Naive thymus-derived CD8-positive, alpha-beta T cell (primary cell): Measurements from ENCODE around the gene ACTR3C. TPM values are rescaled to one million over a fixed set of nuclear protein-coding genes. Genes with fewer than 3 reads are reported as not detected.
A peak's percentile ranks its signal among the peaks of the same experiment; 100 is the strongest.

Experiments
- ATAC-seq, 2 donors: fragments of 150-1000 bp; cut with Tn5 transposase in 1 of 2; sonication (Bioruptor Pico), chemical (Tn5 transposase) in 1 of 2; 1 replicate in 1 of 2; 2 replicates in 1 of 2; pipeline ENCODE4 v1.10.0; 2021; ENCODE audit warnings: mild to moderate bottlenecking in 2 of 2, moderate library complexity in 2 of 2
- POLR2A ChIA-PET: fragments of 350-600 bp; sonication (Branson Sonifier 250); formaldehyde crosslinking; loops from one replicate; lab custom pipeline; 2021; ENCODE audit warnings: antibody characterized with exemption; lab: Charles Lee
- DNase-seq, 10 donors: peaks; one replicate each; pipeline versions ENCODE4 v3.0.0 to v3.0.0-alpha.2; 2020 to 2022
- H3K27ac Mint-ChIP-seq, 10 donors: one replicate each; pipeline ENCODE4 v1.8.0; 2020 to 2022; ENCODE audit warnings: mild to moderate bottlenecking in 10 of 10, mixed read lengths in 10 of 10, moderate library complexity in 4 of 10, inconsistent platforms in 1 of 10
- H3K27me3 Mint-ChIP-seq, 5 donors: one replicate each; pipeline ENCODE4 v1.8.0; 2021 to 2022; ENCODE audit warnings: mixed read lengths in 5 of 5
- H3K36me3 Mint-ChIP-seq, 3 donors: one replicate each; pipeline ENCODE4 v1.8.0; 2020 to 2022; ENCODE audit warnings: mixed read lengths in 3 of 3, mild to moderate bottlenecking in 2 of 3, inconsistent platforms in 1 of 3
- H3K4me1 Mint-ChIP-seq, 4 donors: one replicate each; pipeline ENCODE4 v1.8.0; 2021 to 2022; ENCODE audit warnings: mixed read lengths in 4 of 4
- H3K4me3 Mint-ChIP-seq, 10 donors: one replicate each; pipeline ENCODE4 v1.8.0; 2020 to 2022; ENCODE audit warnings: mild to moderate bottlenecking in 10 of 10, mixed read lengths in 10 of 10, moderate library complexity in 6 of 10, inconsistent platforms in 1 of 10
- H3K9me3 Mint-ChIP-seq, 9 donors: one replicate each; pipeline ENCODE4 v1.8.0; 2020 to 2022; ENCODE audit warnings: mixed read lengths in 9 of 9, mild to moderate bottlenecking in 3 of 9, inconsistent platforms in 1 of 9, moderate library complexity in 1 of 9
- polyA plus RNA-seq, 3 donors: library from polyadenylated mRNA; unstranded; fragments of 300-500 nt; fragmentation: Illumina TruSeq; gene quantifications; one replicate each; pipeline ENCODE4 v1.2.3, GENCODE V29; 2021
- total RNA-seq, 8 experiments: library from RNA in 2 of 8; stranded (reverse) in 2 of 8; gene quantifications; one replicate each; pipeline ENCODE4 v1.2.3 and lab custom pipeline; 2021 to 2026

The ACTR3C gene
- total and polyA plus RNA-seq, 5 experiments from 2014 or later = 2.1 to 12.8 (median 4.6) TPM

DNA sequence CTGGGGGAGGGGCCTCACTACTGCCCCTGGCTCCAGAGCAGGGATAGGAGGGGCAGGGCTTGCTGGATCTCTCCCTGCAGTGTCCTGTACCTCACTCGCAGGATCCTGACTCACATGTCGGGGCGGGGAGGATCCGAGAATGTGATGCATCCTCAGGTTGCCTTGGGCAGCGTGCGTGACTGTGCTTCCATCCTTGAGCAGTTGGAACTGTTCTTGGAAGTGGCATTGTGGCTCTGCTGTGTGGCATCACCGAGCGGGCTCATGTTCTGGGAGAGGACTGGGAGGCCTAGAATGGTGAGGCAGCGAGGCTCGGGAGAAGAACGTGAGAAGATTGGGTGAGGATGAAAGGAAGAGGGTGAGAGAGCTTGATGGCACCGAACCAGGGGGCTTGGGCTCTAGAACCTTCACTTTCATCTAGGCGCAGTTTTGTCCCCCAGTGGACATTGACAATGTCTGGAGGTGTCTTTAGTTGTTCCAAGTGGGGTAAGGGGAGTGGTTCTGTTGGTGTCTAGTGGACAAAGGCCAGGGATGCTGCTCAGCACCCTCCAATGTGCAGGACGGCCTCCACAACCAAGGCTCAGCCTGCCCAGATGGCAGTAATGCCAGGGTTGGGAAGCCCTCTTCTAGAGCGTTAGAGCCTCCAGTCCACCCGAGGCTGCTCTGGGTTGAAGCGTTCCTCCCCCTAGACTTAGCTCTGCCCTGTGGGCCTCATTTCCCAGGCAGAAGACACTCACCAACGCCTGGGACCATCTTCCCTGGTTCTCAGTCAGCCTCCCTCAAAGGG, 9.7 kb upstream of the ACTR3C start:
- Mint-ChIP-seq H3K27me3 (no peaks in the 10 kb centered on the region), H3K4me3 (no peak overlapping the region), H3K4me1 (peaks cover 0 to 11% (median 6%) of the 10 kb centered on the region in 4 donors), H3K27ac (peak overlapping the region in 1 of 10 donors; percentile 21), H3K36me3 (peaks cover 7 to 47% (median 9%) of the 10 kb centered on the region in 3 donors), H3K9me3 (no peaks in the 10 kb centered on the region)
- ATAC-seq (no peak), DNase-seq (no peak)
- POLR2A ChIA-PET = no interaction called here

DNA sequence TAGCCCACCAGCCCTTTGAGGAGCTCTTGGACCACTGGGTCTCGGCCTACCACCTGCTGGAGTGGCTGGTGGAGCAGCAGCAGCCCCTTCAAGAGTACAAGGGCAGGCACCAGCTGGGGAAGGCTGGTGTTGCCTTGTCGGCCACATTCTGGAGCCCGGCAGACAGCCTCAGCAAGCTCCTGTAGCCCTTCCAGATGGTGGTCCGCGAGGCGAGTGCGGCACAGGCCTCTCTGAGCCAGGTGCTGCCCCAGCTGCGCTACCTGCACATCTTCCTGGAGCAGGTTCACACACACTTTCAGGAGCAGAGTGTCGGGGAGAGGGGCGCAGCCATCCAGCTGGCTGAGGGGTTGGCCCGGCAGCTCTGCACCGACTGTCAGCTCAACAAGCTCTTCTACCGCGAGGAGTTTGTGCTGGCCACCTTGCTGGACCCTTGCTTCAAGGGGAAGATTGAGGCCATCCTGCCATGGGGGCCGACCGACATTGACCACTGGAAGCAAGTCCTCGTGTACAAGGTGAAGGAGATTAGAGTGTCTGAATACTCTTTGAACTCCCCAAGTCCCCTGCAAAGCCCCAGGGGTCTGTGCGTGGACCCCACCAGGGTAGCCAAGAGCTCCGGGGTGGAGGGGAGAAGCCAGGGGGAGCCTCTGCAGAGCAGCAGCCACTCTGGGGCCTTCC, 7.0 kb upstream of the ACTR3C start:
- Mint-ChIP-seq H3K4me3 (no peak overlapping the region), H3K27me3 (no peaks in the 10 kb centered on the region), H3K9me3 (no peaks in the 10 kb centered on the region), H3K27ac (no peak overlapping the region), H3K4me1 (peaks cover 2 to 15% (median 12%) of the 10 kb centered on the region in 4 donors), H3K36me3 (peaks cover 10 to 55% (median 12%) of the 10 kb centered on the region in 3 donors)
- POLR2A ChIA-PET = interaction anchor here (0.6 kb wide), 1 partner anchor 1162 kb away, joined by 3 read pairs; no protein-coding TSS in a partner anchor
- DNase-seq (no peak), ATAC-seq (no peak)

DNA sequence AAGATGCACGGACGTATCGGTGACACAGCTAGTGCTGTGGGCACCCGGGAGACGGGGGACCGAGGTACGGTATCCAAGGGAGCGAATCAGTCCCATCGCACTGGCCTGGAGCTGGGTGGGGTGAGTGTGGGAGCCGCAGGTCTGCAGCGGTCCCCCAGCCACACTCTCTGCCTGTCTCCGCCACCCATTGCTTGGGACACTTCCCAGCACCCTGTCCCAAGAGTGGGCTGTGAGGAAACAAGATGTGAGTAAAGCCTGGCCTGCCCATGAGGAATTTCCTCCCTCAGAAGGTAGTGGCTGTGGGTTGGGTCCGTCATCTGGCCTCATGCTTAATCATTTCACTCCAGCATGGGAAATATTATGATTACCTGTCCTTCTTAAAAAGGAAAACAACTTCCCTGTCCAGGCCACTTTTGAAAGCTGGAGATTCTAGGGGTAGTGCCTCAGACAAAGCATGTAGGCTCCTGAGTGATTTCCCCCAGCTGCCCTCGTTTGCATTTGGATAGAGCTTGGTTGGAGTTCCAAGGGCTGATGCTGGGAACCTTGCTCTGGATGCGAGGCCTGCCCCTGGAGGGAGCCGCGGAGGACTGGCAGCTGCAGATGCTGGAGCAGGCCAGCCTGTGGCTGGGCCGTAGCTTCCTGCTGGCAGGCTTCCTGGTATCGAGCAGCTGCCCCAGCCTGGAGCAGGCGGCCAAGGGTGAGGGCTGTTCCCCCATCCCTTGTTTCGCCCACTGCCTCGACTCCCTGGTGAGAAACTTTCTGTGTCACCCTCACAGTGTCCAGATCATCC, 6.2 kb upstream of the ACTR3C start:
- no peak for DNase-seq
- Mint-ChIP-seq H3K9me3 (no peaks in the 10 kb centered on the region), H3K27ac (no peak overlapping the region), H3K4me3 (no peak overlapping the region), H3K4me1 (peaks cover 11 to 23% (median 19%) of the 10 kb centered on the region in 4 donors), H3K27me3 (no peaks in the 10 kb centered on the region), H3K36me3 (peaks cover 10 to 60% (median 12%) of the 10 kb centered on the region in 3 donors)
- ATAC-seq = no peak
- POLR2A ChIA-PET = interaction anchor here (0.6 kb wide), 1 partner anchor 1163 kb away, joined by 3 read pairs; no protein-coding TSS in a partner anchor

DNA sequence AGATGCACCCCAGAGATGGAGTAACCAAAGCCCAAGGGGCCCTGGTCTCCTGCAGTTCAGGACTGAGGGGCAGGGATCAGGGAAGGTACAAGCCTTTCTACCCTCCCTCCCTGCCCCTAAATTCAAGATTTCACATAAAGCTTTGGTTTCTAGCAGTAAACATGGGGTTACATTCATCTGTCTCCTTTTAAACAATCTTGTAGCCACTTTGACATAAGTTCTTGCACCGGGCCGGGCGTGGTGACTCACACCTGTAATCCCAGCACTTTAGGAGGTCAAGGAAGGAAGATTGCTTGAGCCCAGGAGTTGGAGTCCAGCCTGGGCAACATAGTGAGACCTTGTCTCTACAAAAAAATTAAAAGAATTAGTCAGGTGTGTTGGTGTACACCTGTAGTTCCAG, 4.0 kb upstream of the ACTR3C start:
- POLR2A ChIA-PET = no interaction called here
- no peak for DNase-seq
- ATAC-seq = no peak
- H3K36me3 Mint-ChIP-seq = peaks cover 12 to 60% (median 13%) of the 10 kb centered on the region in 3 donors
- peak overlapping the region in 2 of 10 donors; percentile 38 to 44 for H3K27ac Mint-ChIP-seq
- no peaks in the 10 kb centered on the region for H3K27me3 Mint-ChIP-seq
- H3K4me3 Mint-ChIP-seq = no peak overlapping the region
- H3K4me1 Mint-ChIP-seq = peaks cover 24 to 40% (median 32%) of the 10 kb centered on the region in 4 donors
- no peaks in the 10 kb centered on the region for H3K9me3 Mint-ChIP-seq

DNA sequence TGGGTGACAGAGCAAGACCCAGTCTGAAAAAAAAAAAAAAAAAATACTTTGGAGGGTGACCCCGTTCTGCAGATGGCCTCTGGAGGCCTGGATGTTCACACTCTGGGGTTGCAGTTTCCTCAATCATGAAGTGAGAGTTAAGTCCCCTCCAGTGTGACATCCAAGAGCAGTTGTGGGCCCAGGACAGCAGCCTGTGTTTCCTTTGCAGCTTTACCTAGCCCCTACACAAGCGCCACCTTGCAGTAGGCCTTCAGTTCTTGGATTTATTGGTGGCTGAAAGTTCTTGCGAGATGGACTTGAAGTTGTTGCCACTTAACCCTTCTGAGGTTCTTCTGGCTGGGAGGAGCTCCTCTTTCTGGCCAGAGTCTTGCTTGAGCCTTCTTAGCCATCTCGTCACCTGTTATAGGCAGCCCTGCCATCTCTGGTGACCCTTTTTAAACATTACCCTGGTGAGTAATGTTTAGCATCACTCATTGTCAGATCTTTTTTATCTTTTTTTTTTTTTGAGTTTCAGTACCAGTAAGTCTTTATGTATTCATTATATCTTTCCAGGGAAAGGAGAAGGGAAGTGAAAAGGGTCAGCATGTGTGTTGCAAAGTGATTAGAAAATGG, 3.4 kb upstream of the ACTR3C start:
- Mint-ChIP-seq H3K27ac (peak overlapping the region in 4 of 10 donors; percentile 1 to 89 (median 38)), H3K36me3 (peaks cover 12 to 60% (median 13%) of the 10 kb centered on the region in 3 donors)
- no peak for ATAC-seq

DNA sequence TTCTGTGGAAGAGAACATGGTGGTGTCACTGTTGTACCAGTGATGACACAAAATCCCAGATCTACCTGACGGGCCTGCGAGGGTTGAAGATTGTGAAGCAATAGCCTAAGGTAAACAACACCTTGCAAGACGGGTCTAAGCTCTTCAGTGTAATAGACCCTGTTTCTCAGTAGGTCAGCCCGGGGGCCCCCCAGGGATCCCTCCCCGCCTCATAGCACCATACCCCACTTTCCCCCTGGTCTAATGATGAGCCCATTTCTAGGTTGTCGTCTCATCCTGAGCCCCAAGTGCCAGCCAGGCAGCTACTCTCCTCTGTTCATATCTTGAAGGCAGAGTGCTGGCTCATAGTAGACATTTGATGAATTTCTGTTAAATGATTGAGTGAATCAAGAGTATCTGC, 2.6 kb upstream of the ACTR3C start:
- ATAC-seq (no peak), DNase-seq (no peak)
- Mint-ChIP-seq H3K36me3 (peaks cover 10 to 53% (median 13%) of the 10 kb centered on the region in 3 donors), H3K4me3 (peak overlapping the region in 2 of 10 donors; percentile 5 to 23), H3K4me1 (peaks cover 25 to 49% (median 43%) of the 10 kb centered on the region in 4 donors), H3K9me3 (no peaks in the 10 kb centered on the region), H3K27ac (peak overlapping the region in 6 of 10 donors; percentile 32 to 95 (median 56)), H3K27me3 (no peaks in the 10 kb centered on the region)
- POLR2A ChIA-PET = no interaction called here

More for the DNA sequence above, 3.4 kb upstream of the ACTR3C start:
- DNase-seq = no peak
- H3K9me3 Mint-ChIP-seq = no peaks in the 10 kb centered on the region
- peaks cover 27 to 45% (median 38%) of the 10 kb centered on the region in 4 donors for H3K4me1 Mint-ChIP-seq
- POLR2A ChIA-PET = no interaction called here
- no peaks in the 10 kb centered on the region for H3K27me3 Mint-ChIP-seq
- no peak overlapping the region for H3K4me3 Mint-ChIP-seq

DNA sequence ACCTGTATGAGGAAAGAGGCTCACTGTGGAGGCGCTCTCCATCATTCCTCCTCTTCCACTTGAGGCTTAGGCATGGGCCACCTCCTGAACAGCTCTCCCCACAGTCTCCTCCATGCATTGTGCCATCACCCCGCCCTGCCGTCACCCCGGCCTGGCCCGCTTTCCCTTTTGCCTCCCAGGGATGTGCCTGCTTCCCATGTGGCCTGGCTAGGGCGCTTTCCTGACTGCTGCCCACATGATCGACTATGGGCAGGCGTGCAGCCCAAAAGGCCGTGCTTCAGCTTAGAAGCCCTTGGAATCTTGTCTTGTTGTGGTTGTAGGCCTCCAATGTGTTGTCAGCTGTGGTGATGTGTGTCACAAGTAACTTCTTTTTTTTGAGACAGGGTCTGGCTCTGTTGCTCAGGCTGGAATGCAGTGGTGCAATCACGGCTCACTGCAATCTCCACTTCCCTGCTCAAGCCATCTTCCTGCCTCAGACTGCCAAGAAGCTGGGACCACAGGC, 1.8 kb upstream of the ACTR3C start:
- H3K27me3 Mint-ChIP-seq = no peaks in the 10 kb centered on the region
- no peak for DNase-seq
- no peaks in the 10 kb centered on the region for H3K9me3 Mint-ChIP-seq
- H3K27ac Mint-ChIP-seq = peak overlapping the region in 9 of 10 donors; percentile 1 to 99 (median 97)
- H3K36me3 Mint-ChIP-seq = peaks cover 10 to 50% (median 13%) of the 10 kb centered on the region in 3 donors
- no peak for ATAC-seq
- H3K4me3 Mint-ChIP-seq = peak overlapping the region; percentile 92 to 100 (median 98)
- POLR2A ChIA-PET = no interaction called here
- H3K4me1 Mint-ChIP-seq = peaks cover 25 to 50% (median 46%) of the 10 kb centered on the region in 4 donors

DNA sequence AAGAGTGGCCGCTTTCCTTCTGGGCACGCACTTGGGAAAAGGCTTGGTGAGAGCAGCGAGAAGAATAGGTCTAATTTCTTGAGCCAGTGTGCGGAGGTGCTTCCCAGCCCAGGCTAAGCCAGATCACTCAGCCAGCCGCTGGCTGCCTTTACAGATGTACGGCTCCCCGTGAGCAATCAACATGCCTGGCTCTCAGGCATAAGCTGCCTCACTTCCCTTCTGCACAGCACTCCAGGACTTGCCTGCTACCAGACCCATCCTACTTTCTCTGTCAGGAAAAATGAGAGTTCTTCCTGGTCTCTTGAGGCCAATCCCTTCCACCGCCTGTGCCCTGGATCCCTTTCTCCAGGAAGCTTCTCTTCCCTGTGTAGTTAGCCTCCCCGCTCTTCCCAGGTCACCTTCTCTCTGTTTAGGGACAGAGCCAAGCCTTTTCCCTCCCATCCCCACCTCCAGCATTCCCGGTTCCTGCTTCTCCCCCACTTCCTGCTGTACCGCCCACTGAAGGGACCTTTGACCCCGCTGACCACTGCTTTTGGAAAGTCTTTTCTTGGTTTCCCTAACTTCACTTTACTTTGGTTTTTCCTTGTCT, 1.1 kb upstream of the ACTR3C start:
- H3K4me3 Mint-ChIP-seq = peak overlapping the region; percentile 92 to 100 (median 98)

DNA sequence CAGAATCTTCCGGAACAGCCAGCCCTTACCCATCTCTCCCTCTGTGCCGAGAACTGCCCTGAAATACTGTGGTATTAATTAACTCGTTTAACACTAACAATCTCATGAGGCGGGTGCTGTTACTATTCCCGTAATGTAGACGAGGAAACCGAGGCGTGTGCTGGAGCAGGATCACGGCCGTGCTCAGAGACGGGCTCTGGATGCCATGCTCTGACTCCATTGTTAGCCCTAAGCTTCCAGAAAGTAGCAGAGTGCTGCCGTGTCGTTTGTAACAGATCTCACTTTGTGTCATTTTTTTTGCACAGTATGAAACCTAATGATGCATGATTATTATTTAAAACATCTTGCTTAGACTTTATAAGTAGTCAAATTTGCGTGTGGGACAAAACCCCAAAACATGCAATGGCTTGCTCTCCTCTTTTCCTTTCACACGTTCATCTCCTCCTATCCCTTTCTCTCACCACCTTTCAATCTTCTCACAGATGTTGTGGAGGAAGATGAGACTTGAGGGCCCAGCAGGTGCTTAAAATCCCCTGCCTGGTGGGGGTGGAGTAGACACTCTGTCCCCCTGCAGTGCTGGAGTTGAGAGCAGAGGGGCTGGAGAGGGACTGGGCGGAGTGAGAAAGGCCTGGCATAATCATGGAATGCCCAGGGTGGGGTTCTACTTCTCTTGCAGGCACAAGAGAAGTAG, 482 bp upstream of the ACTR3C start:
- Mint-ChIP-seq H3K27me3 (no peaks in the 10 kb centered on the region), H3K9me3 (no peaks in the 10 kb centered on the region), H3K4me3 (peak overlapping the region; percentile 92 to 100 (median 98)), H3K4me1 (peaks cover 24 to 52% (median 48%) of the 10 kb centered on the region in 4 donors), H3K27ac (peak overlapping the region; percentile 95 to 99 (median 97)), H3K36me3 (peaks cover 9 to 38% (median 10%) of the 10 kb centered on the region in 3 donors)
- DNase-seq (peak in 2 of 10 donors; percentile 21 to 30), ATAC-seq (peak; percentile 45 to 46)
- POLR2A ChIA-PET = interaction anchor here (0.8 to 1.7 kb wide), 5 partner anchors 10 to 191 kb away, joined by 3 to 8 read pairs (median 4); partner anchors contain the start of genes GIMAP7 and REPIN1

More for the DNA sequence above, 1.1 kb upstream of the ACTR3C start:
- Mint-ChIP-seq H3K27ac (peak overlapping the region; percentile 95 to 99 (median 97)), H3K36me3 (peaks cover 10 to 44% (median 13%) of the 10 kb centered on the region in 3 donors), H3K27me3 (no peaks in the 10 kb centered on the region), H3K9me3 (no peaks in the 10 kb centered on the region), H3K4me1 (peaks cover 25 to 52% (median 48%) of the 10 kb centered on the region in 4 donors)
- no peak for ATAC-seq
- POLR2A ChIA-PET = no interaction called here
- DNase-seq = no peak

DNA sequence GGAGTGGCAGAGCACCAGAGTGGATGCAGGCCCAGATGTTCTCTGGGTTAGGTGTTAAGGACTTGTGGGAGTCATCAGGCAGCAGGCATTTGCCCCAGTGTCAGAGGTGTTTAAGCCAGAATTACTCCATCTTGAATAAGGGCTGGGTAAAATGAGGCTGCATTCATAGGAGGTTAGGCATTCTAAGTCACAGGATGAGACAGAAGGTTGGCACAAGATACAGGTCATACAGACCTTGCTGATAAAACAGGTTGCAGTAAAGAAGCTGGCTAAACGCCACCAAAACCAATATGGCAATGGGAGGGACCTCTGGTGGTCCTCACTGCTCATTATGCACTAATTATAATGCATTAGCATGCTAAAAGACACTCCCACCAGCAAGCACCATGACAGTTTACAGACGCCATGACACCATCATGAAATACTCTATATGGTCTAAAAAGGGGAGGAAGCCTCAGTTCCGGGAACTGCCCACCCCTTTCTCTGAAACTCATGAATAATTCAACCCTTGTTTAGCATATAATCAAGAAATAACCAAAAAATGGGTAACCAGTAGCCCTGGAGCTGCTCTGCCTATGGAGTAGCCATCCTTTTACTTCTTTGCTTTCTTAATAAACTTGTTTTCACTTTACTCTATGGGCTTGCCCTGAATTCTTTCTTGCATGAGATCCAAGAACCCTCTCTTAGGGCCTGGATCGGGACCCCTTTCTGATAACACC, 1.1 kb downstream of the ACTR3C start:
- Mint-ChIP-seq H3K36me3 (peaks cover 3 to 22% (median 11%) of the 10 kb centered on the region in 3 donors), H3K27me3 (no peaks in the 10 kb centered on the region), H3K4me3 (peak overlapping the region; percentile 92 to 98 (median 96)), H3K27ac (peak overlapping the region; percentile 90 to 99 (median 96)), H3K4me1 (peaks cover 24 to 55% (median 48%) of the 10 kb centered on the region in 4 donors), H3K9me3 (no peaks in the 10 kb centered on the region)
- ATAC-seq (peak; percentile 15 to 70), DNase-seq (peak in 6 of 10 donors; percentile 46 to 66 (median 55))
- POLR2A ChIA-PET = interaction anchor here (1.0 to 1.7 kb wide), 3 partner anchors 19 to 83 kb away, joined by 3 to 7 read pairs (median 3); partner anchors contain the start of genes RARRES2 and REPIN1
